ENCODE results near the gene IL10.
"Not testable (repeated sequence)": the region's sequence is repeated elsewhere in the genome, so short reads cannot be mapped to it uniquely, and the experiment has no call there.

The IL10 gene

GRCh38 chr1:206792939-206793607 lies 20.8 kb upstream of the IL10 start:
- no peak for DNase-seq

- DNase-seq: no peak
Measured at GRCh38 chr1:206790502-206791250, 18.4 kb upstream of the IL10 start.

- no peak for DNase-seq
Measured at GRCh38 chr1:206788487-206789050, 16.3 kb upstream of the IL10 start.

- no peak for DNase-seq
Measured at GRCh38 chr1:206787891-206788290, 15.6 kb upstream of the IL10 start.

GRCh38 chr1:206786212-206786886 lies 14.1 kb upstream of the IL10 start:
- no peak for DNase-seq

- no peak for DNase-seq
Measured at GRCh38 chr1:206785182-206785765, 13.0 kb upstream of the IL10 start.

GRCh38 chr1:206784471-206784903 lies 12.2 kb upstream of the IL10 start:
- DNase-seq: no peak

GRCh38 chr1:206783506-206783905 lies 11.2 kb upstream of the IL10 start:
- DNase-seq: no peak

GRCh38 chr1:206782448-206782847 lies 10.2 kb upstream of the IL10 start:
- DNase-seq: no peak

- no peak for DNase-seq
Measured at GRCh38 chr1:206779638-206780037, 7.3 kb upstream of the IL10 start.

GRCh38 chr1:206778911-206779310 lies 6.6 kb upstream of the IL10 start:
- not testable (repeated sequence) for DNase-seq

GRCh38 chr1:206778031-206778430 lies 5.7 kb upstream of the IL10 start:
- no peak for DNase-seq

- DNase-seq: no peak
Measured at GRCh38 chr1:206776229-206776628, 3.9 kb upstream of the IL10 start.

- no peak for DNase-seq
Measured at GRCh38 chr1:206774093-206774492, 1.8 kb upstream of the IL10 start.

GRCh38 chr1:206771338-206771692 lies 979 bp downstream of the IL10 start:
- DNase-seq: no peak

GRCh38 chr1:206770531-206771337 lies 1.6 kb downstream of the IL10 start, which contains the start of gene IL19:
TSS of gene IL19 (plus strand) at chr1:206770773. CDS start at chr1:206836663, 65,890 bp downstream.
- no peak for DNase-seq

- no peak for DNase-seq
Measured at GRCh38 chr1:206769304-206769731, 3.0 kb downstream of the IL10 start.

GRCh38 chr1:206768472-206769303 lies 3.6 kb downstream of the IL10 start:
- no peak for DNase-seq

- DNase-seq: peak; percentile 15 to 24
Measured at GRCh38 chr1:206766251-206766856, 5.9 kb downstream of the IL10 start.

- DNase-seq: not testable (repeated sequence)
Measured at GRCh38 chr1:206765771-206766170, 6.5 kb downstream of the IL10 start.

Measured in NCI-H187 (cell line).